B cell (primary cell): ENCODE results near the gene ELFN2. TPM values are rescaled to one million over a fixed set of nuclear protein-coding genes. Genes with fewer than 3 reads are reported as not detected.
A peak's percentile ranks its signal among the peaks of the same experiment; 100 is the strongest.

Source experiments
- ATAC-seq: fragments of 200-7000 bp; cut with Tn5 transposase; one replicate; pipeline ENCODE4 v1.10.0; 2021; ENCODE audit warnings: low read depth, mild to moderate bottlenecking, moderate number of reproducible peaks, moderate library complexity
- CTCF ChIA-PET: fragments of 350-600 bp; sonication (Branson Sonifier 250); formaldehyde crosslinking; loops from one replicate; lab custom pipeline; 2021; ENCODE audit warnings: antibody characterized with exemption, inconsistent platforms; lab: Charles Lee
- POLR2A ChIA-PET: fragments of 350-600 bp; sonication (Branson Sonifier 250); formaldehyde crosslinking; loops from one replicate; lab custom pipeline; 2021; ENCODE audit warnings: antibody characterized with exemption; lab: Charles Lee
- DNase-seq: peaks from one replicate; pipeline ENCODE4 v3.0.0; 2013
- H2AFZ ChIP-seq: 2 replicates; pipeline ENCODE4 v1.6.1; 2012; ENCODE audit warnings: mild to moderate bottlenecking, low read depth, low read length; ENCODE audit not compliant: insufficient read depth, poor library complexity, severe bottlenecking
- H3K27ac ChIP-seq, 2 donors: 1 replicate in 1 of 2; 2 replicates in 1 of 2; pipeline ENCODE4 v1.5.1; 2012 to 2013; ENCODE audit warnings: low read length in 2 of 2, mild to moderate bottlenecking in 2 of 2, moderate library complexity in 1 of 2
- H3K27me3 ChIP-seq, 4 experiments: fragments of 200-600 bp in 1 of 4; sonication (generic) in 1 of 4; replicated peaks in 1 of 4; 1 replicate in 2 of 4; 2 replicates in 2 of 4; pipeline versions ENCODE4 v1.6.1 to v1.7.0; 2013 to 2016; ENCODE audit warnings: low read length in 3 of 4, mild to moderate bottlenecking in 2 of 4, mixed read lengths in 1 of 4, moderate library complexity in 1 of 4; ENCODE audit not compliant: insufficient read depth in 4 of 4, control insufficient read depth in 3 of 4; ENCODE audit errors: control extremely low read depth in 1 of 4
- H3K36me3 ChIP-seq, 2 experiments: replicated peaks in 1 of 2; 1 replicate in 1 of 2; 2 replicates in 1 of 2; pipeline versions ENCODE4 v1.6.1 to v1.7.1; 2013; ENCODE audit warnings: low read length in 1 of 2; ENCODE audit not compliant: insufficient read depth in 2 of 2, control insufficient read depth in 1 of 2; ENCODE audit errors: control extremely low read depth in 1 of 2, extremely low read depth in 1 of 2
- H3K4me1 ChIP-seq, 2 donors: fragments of 200-600 bp in 1 of 2; sonication (generic) in 1 of 2; 1 replicate in 1 of 2; 2 replicates in 1 of 2; pipeline versions ENCODE4 v1.5.1 to v1.6.1; 2013 to 2017; ENCODE audit warnings: low read length in 2 of 2; ENCODE audit not compliant: control insufficient read depth in 2 of 2, insufficient read depth in 2 of 2
- H3K4me2 ChIP-seq: replicated peaks from 2 replicates; pipeline ENCODE3; 2012; ENCODE audit warnings: mild to moderate bottlenecking, low read depth, low read length; ENCODE audit not compliant: poor library complexity, severe bottlenecking
- H3K4me3 ChIP-seq, 5 experiments: fragments of 200-600 bp in 1 of 5; sonication (generic) in 1 of 5; 1 replicate in 3 of 5; 2 replicates in 2 of 5; pipeline versions ENCODE4 v1.5.1 to v1.7.0; 2011 to 2016; ENCODE audit warnings: low read length in 4 of 5, mild to moderate bottlenecking in 4 of 5, low read depth in 2 of 5, control low read depth in 1 of 5, moderate library complexity in 1 of 5; ENCODE audit not compliant: insufficient read depth in 1 of 5; ENCODE audit errors: control extremely low read depth in 1 of 5, extremely low read depth in 1 of 5
- H3K79me2 ChIP-seq: fragments of 200-600 bp; sonication (generic); one replicate; pipeline ENCODE4 v1.6.0; 2016; ENCODE audit warnings: low read length; ENCODE audit not compliant: control insufficient read depth, insufficient read depth
- H3K9ac ChIP-seq: fragments of 200-600 bp; sonication (generic); 2 replicates; pipeline ENCODE4 v1.6.1; 2017; ENCODE audit warnings: mild to moderate bottlenecking, low read length, moderate library complexity
- H3K9me3 ChIP-seq, 3 donors: one replicate each; pipeline versions ENCODE4 v1.6.1 to v1.7.1; 2013; ENCODE audit warnings: low read length in 2 of 3; ENCODE audit not compliant: control insufficient read depth in 2 of 3, insufficient read depth in 1 of 3; ENCODE audit errors: control extremely low read depth in 1 of 3
- H4K20me1 ChIP-seq: 2 replicates; pipeline ENCODE4 v1.6.0; 2012; ENCODE audit warnings: mild to moderate bottlenecking, low read length; ENCODE audit not compliant: insufficient read depth, control insufficient read depth, poor library complexity, severe bottlenecking
- H3K27ac Mint-ChIP-seq: one replicate; pipeline ENCODE4 v1.8.0; 2021; ENCODE audit warnings: mixed read lengths
- H3K27me3 Mint-ChIP-seq: one replicate; pipeline ENCODE4 v1.8.0; 2021; ENCODE audit warnings: mixed read lengths
- H3K4me1 Mint-ChIP-seq: one replicate; pipeline ENCODE4 v1.8.0; 2021; ENCODE audit warnings: mixed read lengths
- H3K4me3 Mint-ChIP-seq: one replicate; pipeline ENCODE4 v1.8.0; 2021; ENCODE audit warnings: mixed read lengths
- H3K9me3 Mint-ChIP-seq: one replicate; pipeline ENCODE4 v1.8.0; 2022; ENCODE audit warnings: mixed read lengths; ENCODE audit not compliant: insufficient read depth
- CTCF ChIP-seq: fragments of 200-600 bp; IDR thresholded peaks from one replicate; pipeline ENCODE4 v1.8.0; 2022; ENCODE audit warnings: antibody characterized with exemption, mild to moderate bottlenecking
- EZH2 ChIP-seq: IDR thresholded peaks from 2 replicates; pipeline ENCODE4 v1.6.1; 2012; ENCODE audit warnings: borderline replicate concordance, low read depth, mild to moderate bottlenecking, moderate library complexity, low read length; ENCODE audit not compliant: insufficient read depth, poor library complexity, severe bottlenecking
- WGBS: methylation state at CpG from one replicate; pipeline ENCODE4 v1.1.5; 2013; ENCODE audit warnings: missing lambda C conversion rate; ENCODE audit not compliant: insufficient coverage; 5-methylcytosine and 5-hydroxymethylcytosine counted together
- intact Hi-C: fragments of 100-400 bp; cut with micrococcal nuclease; formaldehyde crosslinking; loops from one replicate; pipeline ENCODE4 v1.10.0; 2022
- polyA plus RNA-seq: library from polyadenylated mRNA; depleted of rRNA; stranded (reverse); fragments of >200 nt; gene quantifications from 2 replicates; pipeline ENCODE4 v1.2.3, GENCODE V29; 2012
- total RNA-seq, 2 donors: library from RNA; stranded (reverse); fragments of 120-200 nt in 1 of 2; gene quantifications; 1 replicate in 1 of 2; 2 replicates in 1 of 2; pipeline versions ENCODE4 v1.2.3 to v1.2.4, GENCODE V29; 2013 to 2022

The ELFN2 gene
- total and polyA plus RNA-seq, 2 donors (not counting 1 experiment from before 2014, with no cell fraction given): 0.07 to 0.12 TPM

- ChIA-PET CTCF (no interaction called here), POLR2A (no interaction called here)
- H3K36me3 ChIP-seq: no peaks in the 10 kb centered on the region
- no peak overlapping the region for H2AFZ ChIP-seq
- H3K4me1 ChIP-seq: peaks cover 5 to 12% of the 10 kb centered on the region in 2 donors
- H3K27ac ChIP-seq: no peak overlapping the region
- H3K27me3 ChIP-seq: peaks cover 0 to 27% (median 7%) of the 10 kb centered on the region in 4 experiments
- H3K27ac Mint-ChIP-seq: peak overlapping the region; percentile 50
- H3K4me3 ChIP-seq: no peak overlapping the region
- H3K79me2 ChIP-seq: no peaks in the 10 kb centered on the region
- ATAC-seq (no peak), DNase-seq (no peak)
- no peak overlapping the region for H3K4me3 Mint-ChIP-seq
- no peak overlapping the region for H3K9ac ChIP-seq
- peaks cover 50% of the 10 kb centered on the region for H3K27me3 Mint-ChIP-seq
- TF ChIP-seq CTCF: no peak
- TF ChIP-seq EZH2: no peak
- H3K9me3 Mint-ChIP-seq: no peaks in the 10 kb centered on the region
- no peaks in the 10 kb centered on the region for H4K20me1 ChIP-seq
- no peak overlapping the region for H3K4me2 ChIP-seq
- H3K9me3 ChIP-seq: no peaks in the 10 kb centered on the region
- 78% methylated on average over 7 of the region's 9 CpGs for WGBS
- H3K4me1 Mint-ChIP-seq: peaks cover 29% of the 10 kb centered on the region
- intact Hi-C loops: no loop called here
Observed at GRCh38 chr22:37381489-37381888, 45.8 kb downstream of the ELFN2 start.

- no peaks in the 10 kb centered on the region for H4K20me1 ChIP-seq
- Mint-ChIP-seq H3K4me1 (peaks cover 35% of the 10 kb centered on the region), H3K27me3 (peaks cover 51% of the 10 kb centered on the region), H3K4me3 (no peak overlapping the region), H3K27ac (no peak overlapping the region), H3K9me3 (no peaks in the 10 kb centered on the region)
- no peak for TF ChIP-seq EZH2
- TF ChIP-seq CTCF: no peak
- no peak overlapping the region for H3K4me2 ChIP-seq
- no peak overlapping the region for H3K9ac ChIP-seq
- ChIA-PET POLR2A (no interaction called here), CTCF (no interaction called here)
- no peak overlapping the region for H3K27ac ChIP-seq
- no peaks in the 10 kb centered on the region for H3K9me3 ChIP-seq
- ATAC-seq (no peak), DNase-seq (no peak)
- no peak overlapping the region for H3K4me3 ChIP-seq
- no peak overlapping the region for H2AFZ ChIP-seq
- no peaks in the 10 kb centered on the region for H3K36me3 ChIP-seq
- WGBS: 63% methylated on average over 5 of the region's 10 CpGs
- H3K4me1 ChIP-seq: peaks cover 5 to 16% of the 10 kb centered on the region in 2 donors
- intact Hi-C loops: no loop called here
- H3K27me3 ChIP-seq: peaks cover 0 to 28% (median 7%) of the 10 kb centered on the region in 4 experiments
- no peaks in the 10 kb centered on the region for H3K79me2 ChIP-seq
Observed at GRCh38 chr22:37379722-37380121, 47.6 kb downstream of the ELFN2 start.
